ENCODE measurements around the gene TRPM3. TPM values are rescaled to one million over a fixed set of nuclear protein-coding genes. Genes with fewer than 3 reads are reported as not detected.

The TRPM3 gene
- total and polyA plus RNA-seq, 2 of the 13 experiments (the other 11 are each of a cell fraction or from before 2014, with no cell fraction given) = not detected

- TF ChIP-seq HMGXB3 (CRISPR knock-in tag; IDR thresholded peaks at IDR 0.05; ENCODE audit: borderline replicate concordance) (peak; percentile 95), ZBTB4 (CRISPR knock-in tag; IDR thresholded peaks at IDR 0.05; ENCODE audit: borderline replicate concordance) (no peak), TFDP2 (CRISPR knock-in tag; IDR thresholded peaks at IDR 0.05) (peak; percentile 37; the same call in 1 of the 2 replicates), ZNF75D (CRISPR knock-in tag; IDR thresholded peaks at IDR 0.05; ENCODE audit: borderline replicate concordance) (no peak), SMARCE1 (IDR thresholded peaks at IDR 0.05; ENCODE audit: borderline replicate concordance) (0 out of 2 replicates have a peak, but pooled peaks have one; percentile 6), PHF20 (CRISPR knock-in tag; IDR thresholded peaks at IDR 0.05) (no peak), ZNF749 (CRISPR knock-in tag; IDR thresholded peaks at IDR 0.05; ENCODE audit: borderline replicate concordance) (no peak), ZNF564 (CRISPR knock-in tag; IDR thresholded peaks at IDR 0.05) (peak; percentile 67; the same call in 1 of the 2 replicates), ATF6 (CRISPR knock-in tag; conservative IDR thresholded peaks at IDR 0.05) (no peak), AHR (CRISPR knock-in tag; IDR thresholded peaks at IDR 0.05) (no peak), ZNF724P (CRISPR knock-in tag; IDR thresholded peaks at IDR 0.05; ENCODE audit: borderline replicate concordance) (no peak)
- TF ChIP-seq, protein P1, sequence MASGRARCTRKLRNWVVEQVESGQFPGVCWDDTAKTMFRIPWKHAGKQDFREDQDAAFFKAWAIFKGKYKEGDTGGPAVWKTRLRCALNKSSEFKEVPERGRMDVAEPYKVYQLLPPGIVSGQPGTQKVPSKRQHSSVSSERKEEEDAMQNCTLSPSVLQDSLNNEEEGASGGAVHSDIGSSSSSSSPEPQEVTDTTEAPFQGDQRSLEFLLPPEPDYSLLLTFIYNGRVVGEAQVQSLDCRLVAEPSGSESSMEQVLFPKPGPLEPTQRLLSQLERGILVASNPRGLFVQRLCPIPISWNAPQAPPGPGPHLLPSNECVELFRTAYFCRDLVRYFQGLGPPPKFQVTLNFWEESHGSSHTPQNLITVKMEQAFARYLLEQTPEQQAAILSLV (CRISPR knock-in tag; IDR thresholded peaks at IDR 0.05; ENCODE audit: borderline replicate concordance) = no peak
- TF ChIP-seq, protein P2, sequence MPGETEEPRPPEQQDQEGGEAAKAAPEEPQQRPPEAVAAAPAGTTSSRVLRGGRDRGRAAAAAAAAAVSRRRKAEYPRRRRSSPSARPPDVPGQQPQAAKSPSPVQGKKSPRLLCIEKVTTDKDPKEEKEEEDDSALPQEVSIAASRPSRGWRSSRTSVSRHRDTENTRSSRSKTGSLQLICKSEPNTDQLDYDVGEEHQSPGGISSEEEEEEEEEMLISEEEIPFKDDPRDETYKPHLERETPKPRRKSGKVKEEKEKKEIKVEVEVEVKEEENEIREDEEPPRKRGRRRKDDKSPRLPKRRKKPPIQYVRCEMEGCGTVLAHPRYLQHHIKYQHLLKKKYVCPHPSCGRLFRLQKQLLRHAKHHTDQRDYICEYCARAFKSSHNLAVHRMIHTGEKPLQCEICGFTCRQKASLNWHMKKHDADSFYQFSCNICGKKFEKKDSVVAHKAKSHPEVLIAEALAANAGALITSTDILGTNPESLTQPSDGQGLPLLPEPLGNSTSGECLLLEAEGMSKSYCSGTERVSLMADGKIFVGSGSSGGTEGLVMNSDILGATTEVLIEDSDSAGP (CRISPR knock-in tag; IDR thresholded peaks at IDR 0.05; ENCODE audit: borderline replicate concordance) = no peak
Measured at GRCh38 chr9:71096421-71097108, 24.9 kb downstream of the TRPM3 start (continued).

All from HepG2 (cell line).